Type B pancreatic cell (in vitro differentiated cells): ENCODE data around the gene IGDCC3. TPM values are rescaled to one million over a fixed set of nuclear protein-coding genes. Genes with fewer than 3 reads are reported as not detected.

Experiments
- DNase-seq: peaks from one replicate; pipeline ENCODE4 v3.0.0; 2021; ENCODE audit warnings: mixed read lengths; ENCODE audit not compliant: unreplicated experiment; ENCODE audit errors: extremely low spot score
- H3K27ac Mint-ChIP-seq: 2 replicates; pipeline ENCODE4 v1.8.0; 2021; ENCODE audit warnings: mild to moderate bottlenecking, mixed read lengths
- H3K27me3 Mint-ChIP-seq: 2 replicates; pipeline ENCODE4 v1.8.0; 2021; ENCODE audit warnings: mixed read lengths
- H3K36me3 Mint-ChIP-seq: 2 replicates; pipeline ENCODE4 v1.8.0; 2021; ENCODE audit warnings: mixed read lengths
- H3K4me1 Mint-ChIP-seq: one replicate; pipeline ENCODE4 v1.8.0; 2021; ENCODE audit warnings: mixed read lengths; ENCODE audit not compliant: unreplicated experiment
- H3K4me3 Mint-ChIP-seq: 2 replicates; pipeline ENCODE4 v1.8.0; 2021; ENCODE audit warnings: mild to moderate bottlenecking, mixed read lengths
- H3K9me3 Mint-ChIP-seq: 2 replicates; pipeline ENCODE4 v1.8.0; 2021; ENCODE audit warnings: mixed read lengths
- total RNA-seq: library from RNA; stranded (reverse); gene quantifications from 2 replicates; pipeline ENCODE4 v1.2.1, GENCODE V29; 2021; ENCODE audit warnings: low replicate concordance
- TF ChIP-seq, protein P1 (sequence below): fragments of 200-600 bp; sonication (generic); conservative IDR thresholded peaks from 2 replicates; pipeline ENCODE4 v1.5.0; 2021; ENCODE audit warnings: antibody characterized with exemption, mild to moderate bottlenecking

Gene IGDCC3
- total RNA-seq, 1 donor from 2014 or later = 169 TPM

DNA sequence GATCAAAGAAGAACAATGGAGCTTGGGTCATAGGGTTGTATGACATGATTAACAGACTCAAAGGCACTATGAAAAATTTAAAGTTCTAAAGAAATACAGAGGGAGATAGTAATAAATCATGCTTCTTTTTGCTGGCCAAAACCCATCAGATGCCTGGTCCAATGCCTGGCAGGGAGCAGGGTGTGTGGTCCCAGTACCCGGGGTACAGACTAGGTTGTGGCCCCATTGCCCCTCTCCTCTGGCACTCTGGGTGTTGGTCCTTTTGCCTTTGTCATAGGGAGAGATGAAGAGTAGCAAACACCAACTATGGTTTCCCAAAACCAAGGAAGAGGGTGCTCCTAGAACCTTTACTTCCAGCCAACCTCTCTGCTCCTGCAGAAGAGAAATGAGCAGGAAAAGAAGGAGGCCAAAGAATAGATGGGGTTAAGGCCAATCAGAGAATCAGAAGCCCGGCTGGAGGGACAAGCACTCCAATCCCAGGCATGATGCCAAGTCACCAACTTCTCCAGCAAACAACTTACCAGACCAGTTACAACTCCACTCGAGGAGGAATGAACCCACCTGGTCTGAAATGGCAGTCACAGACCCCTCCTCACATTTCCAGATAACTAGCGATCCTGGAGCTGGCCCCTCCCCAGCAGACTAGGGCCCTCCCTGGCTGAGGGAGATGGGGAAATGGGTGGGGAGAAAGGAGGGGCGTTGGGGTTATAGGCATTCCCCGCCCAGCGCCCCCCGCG, 1.8 kb downstream of the IGDCC3 start:
- TF ChIP-seq, protein P1, sequence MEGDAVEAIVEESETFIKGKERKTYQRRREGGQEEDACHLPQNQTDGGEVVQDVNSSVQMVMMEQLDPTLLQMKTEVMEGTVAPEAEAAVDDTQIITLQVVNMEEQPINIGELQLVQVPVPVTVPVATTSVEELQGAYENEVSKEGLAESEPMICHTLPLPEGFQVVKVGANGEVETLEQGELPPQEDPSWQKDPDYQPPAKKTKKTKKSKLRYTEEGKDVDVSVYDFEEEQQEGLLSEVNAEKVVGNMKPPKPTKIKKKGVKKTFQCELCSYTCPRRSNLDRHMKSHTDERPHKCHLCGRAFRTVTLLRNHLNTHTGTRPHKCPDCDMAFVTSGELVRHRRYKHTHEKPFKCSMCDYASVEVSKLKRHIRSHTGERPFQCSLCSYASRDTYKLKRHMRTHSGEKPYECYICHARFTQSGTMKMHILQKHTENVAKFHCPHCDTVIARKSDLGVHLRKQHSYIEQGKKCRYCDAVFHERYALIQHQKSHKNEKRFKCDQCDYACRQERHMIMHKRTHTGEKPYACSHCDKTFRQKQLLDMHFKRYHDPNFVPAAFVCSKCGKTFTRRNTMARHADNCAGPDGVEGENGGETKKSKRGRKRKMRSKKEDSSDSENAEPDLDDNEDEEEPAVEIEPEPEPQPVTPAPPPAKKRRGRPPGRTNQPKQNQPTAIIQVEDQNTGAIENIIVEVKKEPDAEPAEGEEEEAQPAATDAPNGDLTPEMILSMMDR = no peak
- Mint-ChIP-seq H3K36me3 (peaks cover 13% of the 10 kb centered on the region), H3K4me3 (peak overlapping the region; percentile 95), H3K4me1 (peaks cover 45% of the 10 kb centered on the region), H3K9me3 (no peaks in the 10 kb centered on the region), H3K27me3 (peaks cover 29% of the 10 kb centered on the region), H3K27ac (peak overlapping the region; percentile 72)
- DNase-seq = no peak

DNA sequence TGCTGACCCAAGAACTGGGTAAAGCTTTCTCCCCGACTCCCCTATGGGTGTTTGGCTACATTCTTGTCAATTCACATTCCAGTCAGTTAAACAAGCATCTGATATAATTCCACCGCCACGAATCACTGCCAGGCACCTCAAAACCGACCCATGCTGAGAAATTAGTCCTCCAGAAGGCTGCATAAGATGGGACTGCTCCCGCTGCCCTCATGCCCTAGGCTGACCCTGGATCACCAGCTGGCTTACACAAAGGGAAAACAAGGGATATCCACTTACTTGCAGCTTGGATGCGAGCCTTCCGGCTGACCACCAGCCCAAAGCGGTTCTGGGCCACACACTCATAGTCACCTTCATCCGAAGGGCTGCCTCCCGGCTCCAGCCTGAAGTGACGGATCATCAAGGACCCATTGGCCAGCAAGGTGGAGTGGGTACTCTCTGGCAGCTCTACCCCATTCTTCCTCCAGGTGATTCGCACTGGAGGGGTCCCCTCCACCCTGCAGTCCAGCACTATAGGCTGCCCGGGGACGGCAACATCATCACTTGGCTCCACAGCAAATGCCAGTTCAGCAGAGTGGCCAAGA, 2.9 kb downstream of the IGDCC3 start:
- Mint-ChIP-seq H3K4me3 (peak overlapping the region; percentile 95), H3K27ac (no peak overlapping the region), H3K27me3 (peaks cover 25% of the 10 kb centered on the region), H3K36me3 (peaks cover 13% of the 10 kb centered on the region), H3K9me3 (no peaks in the 10 kb centered on the region), H3K4me1 (peaks cover 41% of the 10 kb centered on the region)
- TF ChIP-seq, protein P1 = no peak
- no peak for DNase-seq

DNA sequence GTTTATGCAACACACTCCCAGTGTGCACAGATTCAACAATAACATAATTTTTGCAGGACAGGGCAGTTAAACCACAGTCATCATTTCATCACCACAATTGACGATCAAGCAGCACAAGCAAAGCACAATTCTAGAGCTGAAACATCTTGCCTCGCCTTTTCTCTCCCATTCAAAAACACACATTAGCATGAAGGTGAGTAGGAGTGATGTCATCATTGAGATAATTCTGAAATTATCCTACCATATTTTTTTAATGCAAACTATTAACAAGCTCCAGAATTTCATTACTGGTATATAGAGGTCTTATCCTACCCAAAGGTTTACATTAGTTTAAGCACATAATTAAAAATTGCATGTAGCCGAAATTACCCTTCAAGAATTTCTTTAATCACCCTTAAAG, 3.5 kb downstream of the IGDCC3 start:
- H3K4me1 Mint-ChIP-seq = peaks cover 42% of the 10 kb centered on the region
- peaks cover 22% of the 10 kb centered on the region for H3K27me3 Mint-ChIP-seq
- TF ChIP-seq, protein P1 = no peak
- no peaks in the 10 kb centered on the region for H3K9me3 Mint-ChIP-seq
- H3K36me3 Mint-ChIP-seq = peaks cover 13% of the 10 kb centered on the region
- peak overlapping the region; percentile 95 for H3K4me3 Mint-ChIP-seq
- H3K27ac Mint-ChIP-seq = peak overlapping the region; percentile 35
- no peak for DNase-seq

DNA sequence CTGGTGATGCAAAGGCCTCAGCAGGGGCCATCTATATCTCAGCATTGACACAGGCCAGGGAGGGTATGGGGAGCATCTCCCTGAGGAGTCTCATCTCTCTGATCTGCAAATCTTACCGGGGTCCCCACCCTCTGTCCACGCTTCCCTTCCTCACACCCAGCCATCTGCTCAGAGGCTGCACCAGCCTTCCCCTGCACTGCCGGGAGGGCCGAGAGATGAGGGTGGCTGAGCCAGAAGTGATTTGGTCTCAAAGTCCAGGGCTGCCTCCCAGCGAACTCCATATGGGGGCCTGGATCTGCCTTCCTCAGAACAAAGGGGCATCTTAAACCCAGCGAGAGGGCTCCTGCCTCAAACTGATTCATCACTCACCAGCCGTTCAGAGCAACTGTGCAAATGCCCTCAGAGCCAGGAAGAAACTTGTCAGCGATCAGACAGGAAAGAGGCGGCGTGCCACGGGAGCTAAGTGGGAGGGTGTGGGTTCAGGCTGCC, 4.6 kb downstream of the IGDCC3 start:
- Mint-ChIP-seq H3K9me3 (no peaks in the 10 kb centered on the region), H3K4me1 (peaks cover 47% of the 10 kb centered on the region), H3K27me3 (peaks cover 17% of the 10 kb centered on the region), H3K27ac (peak overlapping the region; percentile 58), H3K36me3 (peaks cover 16% of the 10 kb centered on the region), H3K4me3 (peak overlapping the region; percentile 76)
- DNase-seq = no peak
- TF ChIP-seq, protein P1 = no peak

DNA sequence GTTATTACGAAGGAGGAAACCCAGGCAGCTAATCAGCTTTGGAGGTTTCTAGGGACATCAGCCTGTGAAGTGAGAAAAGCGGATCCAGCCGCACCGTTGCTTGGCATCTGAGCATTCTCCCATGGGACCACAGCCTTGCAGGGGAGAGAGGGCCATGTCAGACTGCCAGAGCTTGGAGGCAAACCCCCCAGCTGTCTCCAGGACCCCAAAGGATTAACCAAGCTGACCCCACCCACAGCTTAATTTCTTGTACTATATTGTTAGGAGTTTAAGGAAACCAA, 5.1 kb downstream of the IGDCC3 start:
- peaks cover 51% of the 10 kb centered on the region for H3K4me1 Mint-ChIP-seq
- no peaks in the 10 kb centered on the region for H3K9me3 Mint-ChIP-seq
- TF ChIP-seq, protein P1 = no peak
- no peak overlapping the region for H3K27ac Mint-ChIP-seq
- peak overlapping the region; percentile 22 for H3K4me3 Mint-ChIP-seq
- H3K36me3 Mint-ChIP-seq = peaks cover 16% of the 10 kb centered on the region
- peaks cover 17% of the 10 kb centered on the region for H3K27me3 Mint-ChIP-seq
- DNase-seq = no peak
